Measurements from ENCODE around the gene APOBEC3H.

DNA sequence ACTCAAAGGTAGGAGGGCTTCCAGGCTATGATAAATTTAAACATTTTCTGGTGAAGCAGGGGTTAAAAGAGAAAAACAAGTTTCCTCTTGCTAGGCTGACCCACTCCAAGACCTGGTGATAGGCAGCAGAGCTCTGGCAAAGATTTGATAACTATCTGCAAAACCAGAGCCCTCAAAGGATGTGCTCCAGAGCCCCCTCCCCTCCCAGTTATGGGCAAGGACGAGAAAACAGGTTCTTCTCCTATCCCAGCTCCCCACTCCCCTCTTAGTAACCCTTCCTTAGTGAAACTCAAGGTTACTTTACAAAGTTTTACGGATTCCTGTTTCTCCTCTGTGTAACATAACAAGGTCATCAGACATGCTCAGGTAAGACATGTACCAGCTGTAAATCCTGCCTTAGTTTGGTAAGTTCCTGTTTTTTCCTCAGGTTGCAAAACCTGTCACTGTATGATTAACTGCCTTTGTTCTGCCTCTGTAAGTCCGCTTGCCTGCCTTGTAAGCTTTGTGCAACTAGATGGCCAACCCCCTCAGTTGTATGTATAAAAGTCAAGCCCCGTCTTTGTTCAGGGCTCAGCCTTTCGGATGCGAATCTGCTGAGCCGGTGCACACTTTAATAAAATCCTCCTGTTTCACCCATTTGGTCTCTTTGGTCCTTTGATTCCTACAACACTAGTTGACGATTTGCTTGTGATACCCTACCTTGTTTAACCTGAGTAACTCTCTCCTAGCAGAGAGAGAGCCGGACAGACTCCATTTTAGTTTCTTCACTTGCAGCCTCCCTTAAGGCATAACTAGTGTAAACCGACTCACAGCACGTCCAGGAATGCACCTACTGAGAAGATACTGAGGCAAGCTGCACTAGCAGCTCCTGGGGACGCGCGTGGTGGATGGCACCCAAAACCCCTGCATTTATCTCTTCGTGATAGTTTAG lies 13.9 kb downstream of the APOBEC3H start:
- TF ChIP-seq CTCF (conservative IDR thresholded peaks at IDR 0.05) (no peak), EZH2 (IDR thresholded peaks at IDR 0.05; ENCODE audit: low read depth) (no peak)
